OCI-LY7 (cell line): ENCODE measurements around the gene IPCEF1.

ENCODE experiments used
- EZH2phosphoT487 ChIP-seq: fragments of 200-600 bp; sonication (generic); IDR thresholded peaks from 2 replicates; pipeline ENCODE4 v1.6.1; 2018; ENCODE audit warnings: low read depth, borderline replicate concordance, mild to moderate bottlenecking, mixed run types, antibody characterized with exemption, low read length, moderate library complexity, mixed read lengths
- TF ChIP-seq, protein P1 (sequence below): fragments of 200-600 bp; sonication (generic); conservative IDR thresholded peaks from 2 replicates; pipeline ENCODE4 v1.5.1; 2014; ENCODE audit warnings: mild to moderate bottlenecking, antibody characterized with exemption, low read length, moderate library complexity, mixed read lengths

GRCh38 chr6:154202958-154203357 is 153.6 kb downstream of the IPCEF1 start:
- TF ChIP-seq, protein P1, sequence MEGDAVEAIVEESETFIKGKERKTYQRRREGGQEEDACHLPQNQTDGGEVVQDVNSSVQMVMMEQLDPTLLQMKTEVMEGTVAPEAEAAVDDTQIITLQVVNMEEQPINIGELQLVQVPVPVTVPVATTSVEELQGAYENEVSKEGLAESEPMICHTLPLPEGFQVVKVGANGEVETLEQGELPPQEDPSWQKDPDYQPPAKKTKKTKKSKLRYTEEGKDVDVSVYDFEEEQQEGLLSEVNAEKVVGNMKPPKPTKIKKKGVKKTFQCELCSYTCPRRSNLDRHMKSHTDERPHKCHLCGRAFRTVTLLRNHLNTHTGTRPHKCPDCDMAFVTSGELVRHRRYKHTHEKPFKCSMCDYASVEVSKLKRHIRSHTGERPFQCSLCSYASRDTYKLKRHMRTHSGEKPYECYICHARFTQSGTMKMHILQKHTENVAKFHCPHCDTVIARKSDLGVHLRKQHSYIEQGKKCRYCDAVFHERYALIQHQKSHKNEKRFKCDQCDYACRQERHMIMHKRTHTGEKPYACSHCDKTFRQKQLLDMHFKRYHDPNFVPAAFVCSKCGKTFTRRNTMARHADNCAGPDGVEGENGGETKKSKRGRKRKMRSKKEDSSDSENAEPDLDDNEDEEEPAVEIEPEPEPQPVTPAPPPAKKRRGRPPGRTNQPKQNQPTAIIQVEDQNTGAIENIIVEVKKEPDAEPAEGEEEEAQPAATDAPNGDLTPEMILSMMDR = no peak
- TF ChIP-seq EZH2phosphoT487 = no peak
